B cell (primary cell): Measurements from ENCODE around the gene COL4A1. TPM values are rescaled to one million over a fixed set of nuclear protein-coding genes. Genes with fewer than 3 reads are reported as not detected.

Experiments
- ATAC-seq: fragments of 200-7000 bp; cut with Tn5 transposase; one replicate; pipeline ENCODE4 v1.10.0; 2021; ENCODE audit warnings: low read depth, mild to moderate bottlenecking, moderate number of reproducible peaks, moderate library complexity
- CTCF ChIA-PET: fragments of 350-600 bp; sonication (Branson Sonifier 250); formaldehyde crosslinking; loops from one replicate; lab custom pipeline; 2021; ENCODE audit warnings: antibody characterized with exemption, inconsistent platforms; lab: Charles Lee
- POLR2A ChIA-PET: fragments of 350-600 bp; sonication (Branson Sonifier 250); formaldehyde crosslinking; loops from one replicate; lab custom pipeline; 2021; ENCODE audit warnings: antibody characterized with exemption; lab: Charles Lee
- DNase-seq: peaks from one replicate; pipeline ENCODE4 v3.0.0; 2013
- H2AFZ ChIP-seq: 2 replicates; pipeline ENCODE4 v1.6.1; 2012; ENCODE audit warnings: mild to moderate bottlenecking, low read depth, low read length; ENCODE audit not compliant: insufficient read depth, poor library complexity, severe bottlenecking
- H3K27ac ChIP-seq, 2 donors: 1 replicate in 1 of 2; 2 replicates in 1 of 2; pipeline ENCODE4 v1.5.1; 2012 to 2013; ENCODE audit warnings: low read length in 2 of 2, mild to moderate bottlenecking in 2 of 2, moderate library complexity in 1 of 2
- H3K27me3 ChIP-seq, 4 experiments: fragments of 200-600 bp in 1 of 4; sonication (generic) in 1 of 4; replicated peaks in 1 of 4; 1 replicate in 2 of 4; 2 replicates in 2 of 4; pipeline versions ENCODE4 v1.6.1 to v1.7.0; 2013 to 2016; ENCODE audit warnings: low read length in 3 of 4, mild to moderate bottlenecking in 2 of 4, mixed read lengths in 1 of 4, moderate library complexity in 1 of 4; ENCODE audit not compliant: insufficient read depth in 4 of 4, control insufficient read depth in 3 of 4; ENCODE audit errors: control extremely low read depth in 1 of 4
- H3K36me3 ChIP-seq, 2 experiments: replicated peaks in 1 of 2; 1 replicate in 1 of 2; 2 replicates in 1 of 2; pipeline versions ENCODE4 v1.6.1 to v1.7.1; 2013; ENCODE audit warnings: low read length in 1 of 2; ENCODE audit not compliant: insufficient read depth in 2 of 2, control insufficient read depth in 1 of 2; ENCODE audit errors: control extremely low read depth in 1 of 2, extremely low read depth in 1 of 2
- H3K4me1 ChIP-seq, 2 donors: fragments of 200-600 bp in 1 of 2; sonication (generic) in 1 of 2; 1 replicate in 1 of 2; 2 replicates in 1 of 2; pipeline versions ENCODE4 v1.5.1 to v1.6.1; 2013 to 2017; ENCODE audit warnings: low read length in 2 of 2; ENCODE audit not compliant: control insufficient read depth in 2 of 2, insufficient read depth in 2 of 2
- H3K4me2 ChIP-seq: replicated peaks from 2 replicates; pipeline ENCODE3; 2012; ENCODE audit warnings: mild to moderate bottlenecking, low read depth, low read length; ENCODE audit not compliant: poor library complexity, severe bottlenecking
- H3K4me3 ChIP-seq, 5 experiments: fragments of 200-600 bp in 1 of 5; sonication (generic) in 1 of 5; 1 replicate in 3 of 5; 2 replicates in 2 of 5; pipeline versions ENCODE4 v1.5.1 to v1.7.0; 2011 to 2016; ENCODE audit warnings: low read length in 4 of 5, mild to moderate bottlenecking in 4 of 5, low read depth in 2 of 5, control low read depth in 1 of 5, moderate library complexity in 1 of 5; ENCODE audit not compliant: insufficient read depth in 1 of 5; ENCODE audit errors: control extremely low read depth in 1 of 5, extremely low read depth in 1 of 5
- H3K79me2 ChIP-seq: fragments of 200-600 bp; sonication (generic); one replicate; pipeline ENCODE4 v1.6.0; 2016; ENCODE audit warnings: low read length; ENCODE audit not compliant: control insufficient read depth, insufficient read depth
- H3K9ac ChIP-seq: fragments of 200-600 bp; sonication (generic); 2 replicates; pipeline ENCODE4 v1.6.1; 2017; ENCODE audit warnings: mild to moderate bottlenecking, low read length, moderate library complexity
- H3K9me3 ChIP-seq, 3 donors: one replicate each; pipeline versions ENCODE4 v1.6.1 to v1.7.1; 2013; ENCODE audit warnings: low read length in 2 of 3; ENCODE audit not compliant: control insufficient read depth in 2 of 3, insufficient read depth in 1 of 3; ENCODE audit errors: control extremely low read depth in 1 of 3
- H4K20me1 ChIP-seq: 2 replicates; pipeline ENCODE4 v1.6.0; 2012; ENCODE audit warnings: mild to moderate bottlenecking, low read length; ENCODE audit not compliant: insufficient read depth, control insufficient read depth, poor library complexity, severe bottlenecking
- H3K27ac Mint-ChIP-seq: one replicate; pipeline ENCODE4 v1.8.0; 2021; ENCODE audit warnings: mixed read lengths
- H3K27me3 Mint-ChIP-seq: one replicate; pipeline ENCODE4 v1.8.0; 2021; ENCODE audit warnings: mixed read lengths
- H3K4me1 Mint-ChIP-seq: one replicate; pipeline ENCODE4 v1.8.0; 2021; ENCODE audit warnings: mixed read lengths
- H3K4me3 Mint-ChIP-seq: one replicate; pipeline ENCODE4 v1.8.0; 2021; ENCODE audit warnings: mixed read lengths
- H3K9me3 Mint-ChIP-seq: one replicate; pipeline ENCODE4 v1.8.0; 2022; ENCODE audit warnings: mixed read lengths; ENCODE audit not compliant: insufficient read depth
- EZH2 ChIP-seq: IDR thresholded peaks from 2 replicates; pipeline ENCODE4 v1.6.1; 2012; ENCODE audit warnings: borderline replicate concordance, low read depth, mild to moderate bottlenecking, moderate library complexity, low read length; ENCODE audit not compliant: insufficient read depth, poor library complexity, severe bottlenecking
- WGBS: methylation state at CpG from one replicate; pipeline ENCODE4 v1.1.5; 2013; ENCODE audit warnings: missing lambda C conversion rate; ENCODE audit not compliant: insufficient coverage; 5-methylcytosine and 5-hydroxymethylcytosine counted together
- intact Hi-C: fragments of 100-400 bp; cut with micrococcal nuclease; formaldehyde crosslinking; loops from one replicate; pipeline ENCODE4 v1.10.0; 2022
- polyA plus RNA-seq: library from polyadenylated mRNA; depleted of rRNA; stranded (reverse); fragments of >200 nt; gene quantifications from 2 replicates; pipeline ENCODE4 v1.2.3, GENCODE V29; 2012
- total RNA-seq, 2 donors: library from RNA; stranded (reverse); fragments of 120-200 nt in 1 of 2; gene quantifications; 1 replicate in 1 of 2; 2 replicates in 1 of 2; pipeline versions ENCODE4 v1.2.3 to v1.2.4, GENCODE V29; 2013 to 2022
- TF ChIP-seq, protein P1 (sequence below): fragments of 200-600 bp; IDR thresholded peaks from one replicate; pipeline ENCODE4 v1.8.0; 2022; ENCODE audit warnings: antibody characterized with exemption, mild to moderate bottlenecking

COL4A1 gene
- total and polyA plus RNA-seq, 2 donors (not counting 1 experiment from before 2014, with no cell fraction given): not detected

DNA sequence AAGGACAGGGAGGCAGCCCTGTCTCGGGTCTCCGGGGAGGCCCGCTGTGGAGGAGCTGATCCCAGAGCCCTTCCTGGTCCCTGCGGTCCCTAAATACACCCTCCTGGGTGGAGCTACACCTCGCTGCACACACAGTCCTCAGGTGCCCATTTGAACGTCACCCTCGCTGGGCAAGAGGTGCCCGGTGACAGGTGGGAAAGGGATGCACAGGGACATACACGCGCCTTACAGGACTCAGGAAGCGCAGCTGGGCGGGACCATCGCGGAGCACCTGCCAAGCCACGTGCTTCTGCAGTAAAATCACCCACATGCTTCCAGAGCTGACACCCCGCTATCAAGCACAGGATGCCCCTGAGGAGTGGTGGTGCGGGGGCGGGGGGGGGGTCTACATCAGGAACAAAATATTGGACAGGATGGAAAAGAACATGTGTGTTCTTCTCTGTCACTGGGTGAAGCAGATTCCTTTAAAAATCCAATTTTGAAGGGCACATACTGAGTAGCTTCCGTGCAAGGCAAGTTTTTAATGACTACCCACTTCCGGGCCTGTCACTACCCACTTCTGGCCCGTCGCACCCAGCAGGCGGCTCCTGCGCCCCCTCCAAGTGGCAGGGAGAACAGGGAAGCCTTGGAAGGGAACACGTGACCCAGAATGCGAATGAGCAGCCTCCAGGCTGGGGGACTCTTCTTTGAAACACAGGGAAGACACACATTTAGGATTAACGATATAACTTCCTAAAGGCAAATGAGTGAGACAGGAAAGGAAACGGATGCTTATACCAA is 78.9 kb downstream of the COL4A1 start:
- TF ChIP-seq EZH2: no peak
- TF ChIP-seq, protein P1, sequence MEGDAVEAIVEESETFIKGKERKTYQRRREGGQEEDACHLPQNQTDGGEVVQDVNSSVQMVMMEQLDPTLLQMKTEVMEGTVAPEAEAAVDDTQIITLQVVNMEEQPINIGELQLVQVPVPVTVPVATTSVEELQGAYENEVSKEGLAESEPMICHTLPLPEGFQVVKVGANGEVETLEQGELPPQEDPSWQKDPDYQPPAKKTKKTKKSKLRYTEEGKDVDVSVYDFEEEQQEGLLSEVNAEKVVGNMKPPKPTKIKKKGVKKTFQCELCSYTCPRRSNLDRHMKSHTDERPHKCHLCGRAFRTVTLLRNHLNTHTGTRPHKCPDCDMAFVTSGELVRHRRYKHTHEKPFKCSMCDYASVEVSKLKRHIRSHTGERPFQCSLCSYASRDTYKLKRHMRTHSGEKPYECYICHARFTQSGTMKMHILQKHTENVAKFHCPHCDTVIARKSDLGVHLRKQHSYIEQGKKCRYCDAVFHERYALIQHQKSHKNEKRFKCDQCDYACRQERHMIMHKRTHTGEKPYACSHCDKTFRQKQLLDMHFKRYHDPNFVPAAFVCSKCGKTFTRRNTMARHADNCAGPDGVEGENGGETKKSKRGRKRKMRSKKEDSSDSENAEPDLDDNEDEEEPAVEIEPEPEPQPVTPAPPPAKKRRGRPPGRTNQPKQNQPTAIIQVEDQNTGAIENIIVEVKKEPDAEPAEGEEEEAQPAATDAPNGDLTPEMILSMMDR: no peak
- ChIA-PET POLR2A (no interaction called here), CTCF (no interaction called here)
- Mint-ChIP-seq H3K27ac (no peak overlapping the region), H3K4me3 (no peak overlapping the region), H3K4me1 (no peaks in the 10 kb centered on the region), H3K9me3 (no peaks in the 10 kb centered on the region), H3K27me3 (peaks cover 12% of the 10 kb centered on the region)
- WGBS: 84% methylated on average over 24 of the region's 28 CpGs
- intact Hi-C loops: loop anchor here (10.0 kb wide), 1 partner anchor 827 kb away; no protein-coding TSS in a partner anchor
- ATAC-seq (no peak), DNase-seq (no peak)
- H3K4me3 ChIP-seq: no peak overlapping the region
- H3K9me3 ChIP-seq: no peaks in the 10 kb centered on the region
- no peaks in the 10 kb centered on the region for H3K79me2 ChIP-seq
- peaks cover 0 to 3% (median 0%) of the 10 kb centered on the region in 4 experiments for H3K27me3 ChIP-seq
- no peaks in the 10 kb centered on the region for H4K20me1 ChIP-seq
- H3K36me3 ChIP-seq: no peaks in the 10 kb centered on the region
- no peak overlapping the region for H3K27ac ChIP-seq
- H3K9ac ChIP-seq: no peak overlapping the region
- no peak overlapping the region for H2AFZ ChIP-seq
- no peaks in the 10 kb centered on the region for H3K4me1 ChIP-seq
- H3K4me2 ChIP-seq: no peak overlapping the region

DNA sequence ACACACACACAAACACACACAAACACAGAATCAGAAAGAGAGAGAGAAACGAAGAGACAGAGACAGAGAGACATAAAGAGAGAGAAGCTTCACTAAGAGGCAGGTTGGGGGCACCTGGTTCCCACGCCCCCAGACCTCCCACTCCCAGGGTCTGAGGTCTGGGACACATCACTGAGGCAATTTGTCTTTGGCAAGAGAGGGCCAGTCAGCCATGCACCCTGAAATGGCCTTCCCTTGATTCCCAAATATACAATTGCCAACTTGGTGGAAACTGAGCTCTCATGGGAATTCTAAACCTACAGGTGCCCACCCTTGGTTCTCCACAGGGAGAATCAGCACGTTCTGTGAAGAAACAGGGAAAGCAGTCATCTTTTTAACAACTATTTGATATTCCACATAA is 79.5 kb downstream of the COL4A1 start:
- H3K4me2 ChIP-seq: no peak overlapping the region
- Mint-ChIP-seq H3K27ac (no peak overlapping the region), H3K4me3 (no peak overlapping the region), H3K27me3 (peaks cover 7% of the 10 kb centered on the region), H3K9me3 (no peaks in the 10 kb centered on the region), H3K4me1 (no peaks in the 10 kb centered on the region)
- no peaks in the 10 kb centered on the region for H3K79me2 ChIP-seq
- H3K36me3 ChIP-seq: no peaks in the 10 kb centered on the region
- H3K9ac ChIP-seq: no peak overlapping the region
- no peaks in the 10 kb centered on the region for H4K20me1 ChIP-seq
- intact Hi-C loops: loop anchor here (10.0 kb wide), 1 partner anchor 827 kb away; no protein-coding TSS in a partner anchor
- 90% methylated on average over 2 of the region's 3 CpGs for WGBS
- peaks cover 0 to 3% (median 0%) of the 10 kb centered on the region in 4 experiments for H3K27me3 ChIP-seq
- no peaks in the 10 kb centered on the region for H3K9me3 ChIP-seq
- ChIA-PET CTCF (no interaction called here), POLR2A (no interaction called here)
- TF ChIP-seq, protein P1: no peak
- TF ChIP-seq EZH2: no peak
- H2AFZ ChIP-seq: no peak overlapping the region
- no peak for ATAC-seq
- H3K4me3 ChIP-seq: no peak overlapping the region
- H3K27ac ChIP-seq: no peak overlapping the region
- H3K4me1 ChIP-seq: no peaks in the 10 kb centered on the region
- no peak for DNase-seq
